ENCODE data around the gene STK24. TPM values are rescaled to one million over a fixed set of nuclear protein-coding genes. Genes with fewer than 3 reads are reported as not detected.

STK24 gene
- total RNA-seq, 2 donors from 2014 or later, result 50.8 to 80.3 TPM

DNA sequence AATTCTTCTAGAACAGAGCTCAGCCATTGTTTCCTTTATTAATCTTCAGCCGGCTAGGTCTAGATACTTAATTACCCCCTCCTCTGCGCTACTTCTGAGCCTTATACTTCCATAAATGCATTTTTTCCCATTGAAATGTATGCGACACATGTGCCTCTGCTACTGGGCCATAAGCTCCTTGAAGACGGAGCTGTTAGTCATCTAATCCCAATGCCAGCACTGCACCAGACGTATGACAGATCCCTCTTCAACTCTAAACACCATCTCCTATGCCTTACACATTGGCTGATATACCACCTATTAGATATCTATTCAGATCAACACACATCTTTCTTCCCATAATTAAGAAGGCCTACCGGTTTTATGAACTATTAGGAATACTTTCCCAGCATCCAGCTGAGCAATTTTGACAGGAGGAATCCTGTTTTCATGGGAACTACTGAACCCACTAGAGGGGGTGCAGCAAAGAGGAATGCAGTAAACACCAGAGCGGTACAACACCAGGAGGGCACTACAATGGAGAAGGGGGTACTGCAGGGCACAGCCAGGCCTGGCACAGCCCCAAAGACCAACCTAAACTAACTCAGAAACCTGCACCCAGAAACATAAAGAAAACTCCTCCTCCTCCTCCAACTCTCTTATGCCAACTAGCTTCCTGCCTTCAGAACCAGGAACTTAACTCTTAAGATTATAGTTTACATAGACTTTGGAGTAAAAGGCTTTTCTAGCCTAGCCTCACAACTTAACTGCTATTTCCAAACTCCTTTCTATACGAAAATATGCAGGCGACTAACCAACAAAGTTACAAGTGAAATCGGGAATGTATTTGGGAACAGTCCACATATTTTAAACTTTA is 18.7 kb downstream of the STK24 start:
- peaks cover 14 to 42% of the 10 kb centered on the region in 2 donors for H3K4me1 ChIP-seq (ENCODE audit: control insufficient read depth in 1 of 2, low read depth in 2 of 2)
- no peak overlapping the region for H3K27ac ChIP-seq
- H3K9me3 ChIP-seq, result no peaks in the 10 kb centered on the region
- H3K27me3 ChIP-seq (replicated peaks; ENCODE audit: insufficient read depth), result no peaks in the 10 kb centered on the region
- DNase-seq (ENCODE audit: low spot score), result no peak
- TF ChIP-seq, protein P1, sequence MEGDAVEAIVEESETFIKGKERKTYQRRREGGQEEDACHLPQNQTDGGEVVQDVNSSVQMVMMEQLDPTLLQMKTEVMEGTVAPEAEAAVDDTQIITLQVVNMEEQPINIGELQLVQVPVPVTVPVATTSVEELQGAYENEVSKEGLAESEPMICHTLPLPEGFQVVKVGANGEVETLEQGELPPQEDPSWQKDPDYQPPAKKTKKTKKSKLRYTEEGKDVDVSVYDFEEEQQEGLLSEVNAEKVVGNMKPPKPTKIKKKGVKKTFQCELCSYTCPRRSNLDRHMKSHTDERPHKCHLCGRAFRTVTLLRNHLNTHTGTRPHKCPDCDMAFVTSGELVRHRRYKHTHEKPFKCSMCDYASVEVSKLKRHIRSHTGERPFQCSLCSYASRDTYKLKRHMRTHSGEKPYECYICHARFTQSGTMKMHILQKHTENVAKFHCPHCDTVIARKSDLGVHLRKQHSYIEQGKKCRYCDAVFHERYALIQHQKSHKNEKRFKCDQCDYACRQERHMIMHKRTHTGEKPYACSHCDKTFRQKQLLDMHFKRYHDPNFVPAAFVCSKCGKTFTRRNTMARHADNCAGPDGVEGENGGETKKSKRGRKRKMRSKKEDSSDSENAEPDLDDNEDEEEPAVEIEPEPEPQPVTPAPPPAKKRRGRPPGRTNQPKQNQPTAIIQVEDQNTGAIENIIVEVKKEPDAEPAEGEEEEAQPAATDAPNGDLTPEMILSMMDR (IDR thresholded peaks at IDR 0.05), result no peak
- H3K4me3 ChIP-seq, result no peak overlapping the region
- no peak for ATAC-seq (ENCODE audit: insufficient number of reproducible peaks, low FRiP score, low read depth)
- H3K36me3 ChIP-seq, result no peaks in the 10 kb centered on the region

DNA sequence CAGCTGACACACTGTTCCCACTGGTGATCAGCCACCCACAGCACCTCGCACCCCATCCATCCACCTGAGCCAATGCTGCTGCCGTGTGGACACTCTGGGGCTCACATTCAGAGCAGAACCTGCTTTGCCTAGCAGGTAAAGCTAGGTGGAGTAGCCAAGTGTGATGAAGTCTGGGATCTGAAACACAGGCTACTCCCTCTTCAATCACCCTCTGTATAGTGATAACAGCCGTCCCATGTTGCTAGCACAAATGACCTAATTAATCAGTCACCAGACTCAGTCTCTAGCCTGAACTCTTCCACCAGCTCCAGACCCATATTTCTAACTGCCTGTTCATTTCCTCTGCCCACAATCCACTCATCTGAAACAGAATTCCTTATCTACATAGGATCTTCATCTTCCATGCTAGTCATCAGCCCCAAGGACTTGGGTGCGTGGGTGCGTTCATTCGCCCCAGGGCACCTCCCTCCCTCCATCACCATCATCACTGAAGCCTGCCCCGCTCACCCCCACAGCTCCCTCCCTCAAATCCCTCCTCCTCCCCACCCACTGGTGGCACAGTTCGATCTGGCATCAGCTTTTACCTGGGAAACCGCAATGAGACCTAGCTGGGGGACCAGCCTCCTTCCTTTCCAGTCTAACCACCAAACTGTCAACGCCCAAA is 19.8 kb downstream of the STK24 start:
- Histone ChIP-seq H3K4me1 (ENCODE audit: control insufficient read depth in 1 of 2, low read depth in 2 of 2) (peaks cover 14 to 44% of the 10 kb centered on the region in 2 donors), H3K27ac (no peak overlapping the region), H3K36me3 (no peaks in the 10 kb centered on the region), H3K4me3 (no peak overlapping the region), H3K27me3 (replicated peaks; ENCODE audit: insufficient read depth) (no peaks in the 10 kb centered on the region), H3K9me3 (no peaks in the 10 kb centered on the region)
- no peak for DNase-seq (ENCODE audit: low spot score)
- TF ChIP-seq, protein P1 (IDR thresholded peaks at IDR 0.05), result no peak
- ATAC-seq (ENCODE audit: insufficient number of reproducible peaks, low FRiP score, low read depth), result no peak

DNA sequence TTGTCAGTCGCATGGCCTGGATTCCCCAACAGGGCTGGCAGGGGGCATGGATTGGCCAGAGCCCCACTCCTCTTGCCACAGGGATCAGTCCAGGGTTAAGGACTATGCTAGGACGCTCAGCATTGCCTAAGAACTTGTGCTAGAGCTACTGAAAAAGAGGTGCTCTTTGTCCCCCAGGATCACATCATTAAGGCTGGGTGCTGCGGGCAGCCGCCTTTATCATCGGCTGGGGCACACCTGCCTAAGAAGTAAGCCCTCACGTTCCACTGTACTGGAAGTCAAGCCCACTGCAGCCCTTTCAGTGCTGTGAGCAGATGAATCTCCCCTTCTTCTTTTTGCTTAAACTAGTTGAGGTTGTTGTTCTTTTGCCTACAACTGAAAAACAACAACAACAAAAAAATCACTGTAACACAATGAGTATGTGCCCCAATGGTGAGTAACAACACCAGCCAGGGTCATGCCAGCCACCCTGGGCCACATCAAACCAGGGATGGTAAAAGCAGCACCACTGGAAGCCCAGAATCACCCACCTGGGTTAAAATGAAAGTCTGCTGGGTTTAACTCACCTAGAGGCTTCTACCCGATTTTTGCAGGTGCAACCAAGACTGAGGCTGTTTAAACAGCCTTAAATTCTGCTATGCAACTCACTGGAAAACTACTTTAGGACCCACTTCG is 20.6 kb downstream of the STK24 start:
- no peak for ATAC-seq (ENCODE audit: insufficient number of reproducible peaks, low FRiP score, low read depth)
- Histone ChIP-seq H3K9me3 (no peaks in the 10 kb centered on the region), H3K4me1 (ENCODE audit: control insufficient read depth in 1 of 2, low read depth in 2 of 2) (peaks cover 14 to 44% of the 10 kb centered on the region in 2 donors), H3K4me3 (no peak overlapping the region), H3K27me3 (replicated peaks; ENCODE audit: insufficient read depth) (no peaks in the 10 kb centered on the region), H3K27ac (no peak overlapping the region), H3K36me3 (no peaks in the 10 kb centered on the region)
- TF ChIP-seq, protein P1 (IDR thresholded peaks at IDR 0.05), result no peak
- DNase-seq (ENCODE audit: low spot score), result no peak

DNA sequence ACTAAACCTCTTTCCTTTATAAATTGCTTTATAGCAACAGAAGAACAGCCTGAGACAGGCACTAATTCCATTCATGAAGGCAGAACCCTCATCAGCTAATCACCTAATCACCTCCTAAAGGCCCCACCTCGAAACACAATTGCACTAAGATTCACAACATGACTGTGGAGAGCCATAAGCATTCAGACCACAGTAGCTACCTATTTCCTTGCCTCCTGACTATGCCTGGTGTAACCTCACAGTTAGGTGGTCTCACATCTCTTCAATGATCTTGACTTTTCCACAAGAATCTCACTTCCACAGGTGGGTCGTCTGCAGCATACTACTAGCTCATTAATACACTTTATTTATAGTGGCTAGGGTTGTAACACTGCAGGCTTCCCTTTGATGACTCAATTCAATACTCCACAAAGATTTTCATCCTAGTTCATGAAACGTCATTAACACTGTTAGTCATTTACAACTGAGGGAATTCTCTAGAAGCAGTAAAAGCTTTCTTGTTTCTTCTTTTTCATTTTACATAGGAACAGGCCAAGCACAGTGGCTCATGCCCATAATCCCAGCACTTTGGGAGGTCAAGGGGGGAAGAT is 27.1 kb downstream of the STK24 start:
- Histone ChIP-seq H3K27me3 (replicated peaks; ENCODE audit: insufficient read depth) (no peaks in the 10 kb centered on the region), H3K4me1 (ENCODE audit: control insufficient read depth in 1 of 2, low read depth in 2 of 2) (peaks cover 4 to 29% of the 10 kb centered on the region in 2 donors), H3K4me3 (no peak overlapping the region), H3K9me3 (peaks cover 3% of the 10 kb centered on the region), H3K36me3 (peaks cover 3% of the 10 kb centered on the region), H3K27ac (no peak overlapping the region)
- ATAC-seq (ENCODE audit: insufficient number of reproducible peaks, low FRiP score, low read depth) (no peak), DNase-seq (ENCODE audit: low spot score) (no peak)
- TF ChIP-seq, protein P1 (IDR thresholded peaks at IDR 0.05), result no peak
